SK-N-MC (cell line): ENCODE data around the gene SP140.

Experiments
- EZH2 ChIP-seq: fragments of 200-600 bp; sonication (generic); IDR thresholded peaks from one replicate; pipeline ENCODE4 v1.6.1; 2017; ENCODE audit warnings: antibody characterized with exemption
- POLR2AphosphoS5 ChIP-seq: IDR thresholded peaks from 2 replicates; pipeline ENCODE4 v1.6.1; 2012; ENCODE audit warnings: mild to moderate bottlenecking, low read depth, low read length, borderline replicate concordance

DNA sequence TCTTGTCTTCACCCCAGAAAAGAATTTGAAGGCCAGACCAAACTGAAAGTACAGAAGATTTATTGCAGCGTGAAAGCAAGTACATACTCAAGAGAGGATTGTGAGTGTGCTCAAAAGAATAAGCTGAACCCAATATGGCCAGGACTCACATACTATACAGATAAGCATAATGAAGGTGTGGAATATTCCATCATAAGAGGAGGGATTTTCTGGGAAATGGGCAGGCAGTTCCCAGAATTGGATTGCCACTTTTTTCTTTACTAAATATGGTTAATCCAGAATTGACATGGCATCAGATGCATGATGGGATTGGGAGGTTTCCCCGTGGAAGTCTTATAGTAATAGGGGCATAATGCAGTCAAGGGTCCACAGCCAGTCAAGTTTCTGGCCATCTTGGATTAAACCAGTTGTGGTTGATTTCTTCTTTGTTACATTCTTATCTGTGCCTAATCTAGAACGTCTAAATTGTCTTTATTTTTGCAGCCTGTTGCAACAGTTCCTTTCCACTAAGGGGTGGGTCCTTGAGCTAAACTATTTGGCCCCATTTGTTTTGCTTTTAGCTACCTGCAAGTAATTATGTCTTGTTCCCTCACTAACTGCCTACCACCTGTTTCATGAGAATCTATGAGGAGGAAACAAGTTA, 110.4 kb downstream of the SP140 start:
- TF ChIP-seq POLR2AphosphoS5 (no peak), EZH2 (no peak)
